ENCODE data around the gene TAX1BP3. TPM values are rescaled to one million over a fixed set of nuclear protein-coding genes. Genes with fewer than 3 reads are reported as not detected.

TAX1BP3 gene
- total RNA-seq, 1 donor from 2014 or later = 29.3 TPM

DNA sequence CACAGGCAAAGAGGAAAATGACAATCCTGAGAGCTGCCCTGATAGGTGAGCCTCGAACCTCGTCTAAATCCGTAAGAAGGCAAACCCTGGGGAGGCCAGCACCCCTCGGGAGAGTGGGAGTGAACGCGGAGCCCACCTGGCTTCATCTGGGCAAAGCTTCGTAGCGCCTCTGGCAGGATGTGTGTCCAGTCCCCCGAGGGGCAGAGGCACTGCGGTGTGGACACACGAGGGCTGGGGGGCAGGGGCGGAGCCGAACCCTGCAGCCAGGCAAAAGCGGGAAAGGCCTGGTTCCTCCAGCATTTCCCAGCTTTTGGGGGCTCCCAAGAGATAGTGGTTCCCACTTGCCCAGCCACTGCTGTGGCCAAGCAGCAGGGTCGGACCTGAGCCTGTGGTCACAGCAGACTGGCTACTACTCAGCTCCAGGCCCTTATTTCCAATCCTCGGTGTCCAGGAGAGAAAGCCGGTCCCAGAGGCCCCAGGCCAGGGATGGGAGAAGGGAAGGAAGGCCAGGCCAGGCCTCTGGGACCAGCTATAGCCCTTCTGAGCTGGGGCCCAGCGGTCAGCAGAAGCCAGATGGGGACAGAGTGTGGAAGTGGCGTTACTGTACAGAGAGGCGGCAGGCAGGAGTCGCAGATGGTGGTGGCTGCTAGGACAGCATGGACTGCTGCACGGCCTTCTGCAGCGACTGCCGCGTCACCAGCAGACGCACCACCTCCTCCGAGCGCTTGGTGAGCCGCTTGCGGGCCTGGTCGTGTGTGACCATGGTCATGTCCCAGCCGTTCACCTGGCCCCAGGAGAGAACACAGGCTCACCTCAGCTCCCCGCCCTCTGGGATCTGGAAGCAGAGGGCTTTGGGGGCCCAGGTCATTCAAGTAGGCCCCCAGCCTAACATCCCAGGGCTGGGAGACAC, 5.0 kb downstream of the TAX1BP3 start:
- H3K9me3 Mint-ChIP-seq = no peaks in the 10 kb centered on the region
- H3K27me3 Mint-ChIP-seq (ENCODE audit: insufficient read depth) = no peaks in the 10 kb centered on the region
- peaks cover 15% of the 10 kb centered on the region for H3K4me1 Mint-ChIP-seq (ENCODE audit: low read depth)
- H3K27ac Mint-ChIP-seq = no peak overlapping the region
- no peak overlapping the region for H3K4me3 Mint-ChIP-seq
- DNase-seq (ENCODE audit: low spot score) = no peak
- H3K36me3 Mint-ChIP-seq (ENCODE audit: low read depth) = peaks cover 5% of the 10 kb centered on the region
- intact Hi-C loops (cut with micrococcal nuclease) = no loop called here

DNA sequence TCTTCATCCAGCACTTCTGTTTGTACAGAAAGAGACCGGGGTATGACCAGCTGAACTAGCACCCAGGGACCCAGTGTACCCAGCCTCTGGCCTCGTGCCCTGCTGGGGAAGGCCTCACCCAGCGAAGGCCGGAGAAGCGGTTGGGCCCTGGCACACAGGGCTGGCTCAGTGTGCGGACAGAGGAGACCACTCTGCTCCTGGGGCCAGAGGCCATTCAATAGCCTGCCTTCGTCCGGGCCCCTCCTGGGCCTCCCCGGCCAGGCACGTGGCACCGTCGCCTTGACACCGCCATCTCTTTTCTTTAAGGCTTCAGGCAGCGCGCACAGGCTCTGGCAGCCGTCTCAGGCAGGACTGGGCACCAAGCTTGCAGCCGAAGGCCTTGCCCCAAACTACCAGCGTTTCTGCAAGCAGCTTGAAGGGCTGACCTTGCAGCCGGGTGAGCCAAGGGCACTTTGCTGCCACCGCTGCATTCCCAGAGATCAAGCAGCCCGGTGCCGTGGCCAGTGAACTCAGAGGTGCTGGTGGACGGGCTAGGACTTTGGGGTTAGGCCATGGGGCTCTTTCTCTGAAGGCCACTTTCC, 8.0 kb downstream of the TAX1BP3 start:
- Mint-ChIP-seq H3K27ac (no peak overlapping the region), H3K4me3 (no peak overlapping the region), H3K36me3 (ENCODE audit: low read depth) (peaks cover 6% of the 10 kb centered on the region), H3K27me3 (ENCODE audit: insufficient read depth) (no peaks in the 10 kb centered on the region), H3K9me3 (no peaks in the 10 kb centered on the region), H3K4me1 (ENCODE audit: low read depth) (no peaks in the 10 kb centered on the region)
- DNase-seq (ENCODE audit: low spot score) = no peak
- intact Hi-C loops (cut with micrococcal nuclease) = no loop called here

DNA sequence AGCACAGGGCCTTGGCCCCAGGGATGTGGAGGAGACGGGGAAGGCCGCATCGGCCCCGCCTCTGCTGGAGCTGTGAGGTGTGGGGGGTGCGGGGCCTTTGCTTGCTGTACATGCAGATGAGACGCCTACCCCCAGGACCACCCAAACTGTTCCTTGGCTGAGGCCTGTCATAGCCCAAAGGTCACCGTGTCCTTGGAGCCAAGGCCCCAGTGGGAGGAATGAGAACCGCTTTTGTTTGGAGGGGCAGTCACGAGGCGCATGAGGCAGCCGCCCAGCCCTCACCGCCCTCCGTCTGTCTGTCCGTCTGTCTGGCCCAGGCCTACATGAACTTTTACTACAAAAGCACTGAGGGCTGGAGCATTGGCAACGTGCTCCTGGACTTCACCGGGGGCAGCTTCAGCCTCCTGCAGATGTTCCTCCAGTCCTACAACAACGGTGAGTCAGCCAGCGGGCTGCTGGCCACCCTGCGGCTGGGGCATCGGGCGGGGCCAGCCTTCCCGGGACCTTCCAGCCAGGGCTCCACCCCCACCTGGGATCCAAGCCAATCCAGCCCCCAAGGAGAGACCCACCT, 8.8 kb downstream of the TAX1BP3 start:
- DNase-seq (ENCODE audit: low spot score) = no peak
- Mint-ChIP-seq H3K27ac (no peak overlapping the region), H3K4me1 (ENCODE audit: low read depth) (no peaks in the 10 kb centered on the region), H3K27me3 (ENCODE audit: insufficient read depth) (no peaks in the 10 kb centered on the region), H3K36me3 (ENCODE audit: low read depth) (peaks cover 3% of the 10 kb centered on the region), H3K9me3 (no peaks in the 10 kb centered on the region), H3K4me3 (no peak overlapping the region)
- intact Hi-C loops (cut with micrococcal nuclease) = no loop called here

DNA sequence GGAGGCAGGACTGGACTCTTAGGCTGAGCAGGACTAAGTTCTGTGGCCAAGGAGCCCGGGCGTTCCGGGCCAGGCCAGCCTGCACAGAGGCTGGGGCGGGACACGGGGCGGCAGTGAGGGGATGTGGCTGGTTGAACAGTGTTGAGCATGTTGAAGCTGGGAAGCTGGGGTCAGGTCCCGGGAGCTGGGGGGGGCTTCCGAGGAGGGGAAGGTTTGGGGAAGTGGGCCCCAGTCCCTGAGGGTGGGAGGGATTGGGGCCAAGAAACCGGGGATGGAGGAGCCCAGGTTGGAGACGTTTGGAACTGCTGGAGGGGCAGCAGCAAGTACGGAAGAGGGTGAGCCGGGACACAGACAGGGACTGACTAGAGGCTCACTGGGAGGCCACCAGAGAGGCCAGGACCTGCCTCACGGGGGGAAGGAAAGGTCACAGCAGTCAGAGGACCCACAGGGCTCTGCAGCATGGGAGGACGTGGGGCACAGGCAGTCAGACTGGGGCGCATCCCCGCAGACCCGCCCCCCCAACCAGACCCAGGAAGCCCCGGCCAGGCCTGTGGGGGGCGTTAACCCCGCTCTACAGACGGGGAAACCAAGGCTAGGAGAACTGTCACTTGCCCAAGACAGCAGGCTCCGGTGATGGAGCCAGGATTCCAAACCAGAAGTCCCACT, 9.5 kb downstream of the TAX1BP3 start:
- H3K4me1 Mint-ChIP-seq (ENCODE audit: low read depth) = no peaks in the 10 kb centered on the region
- no peak overlapping the region for H3K4me3 Mint-ChIP-seq
- H3K27me3 Mint-ChIP-seq (ENCODE audit: insufficient read depth) = no peaks in the 10 kb centered on the region
- H3K9me3 Mint-ChIP-seq = no peaks in the 10 kb centered on the region
- no peak overlapping the region for H3K27ac Mint-ChIP-seq
- no peak for DNase-seq (ENCODE audit: low spot score)
- intact Hi-C loops (cut with micrococcal nuclease) = no loop called here
- H3K36me3 Mint-ChIP-seq (ENCODE audit: low read depth) = peaks cover 1% of the 10 kb centered on the region

DNA sequence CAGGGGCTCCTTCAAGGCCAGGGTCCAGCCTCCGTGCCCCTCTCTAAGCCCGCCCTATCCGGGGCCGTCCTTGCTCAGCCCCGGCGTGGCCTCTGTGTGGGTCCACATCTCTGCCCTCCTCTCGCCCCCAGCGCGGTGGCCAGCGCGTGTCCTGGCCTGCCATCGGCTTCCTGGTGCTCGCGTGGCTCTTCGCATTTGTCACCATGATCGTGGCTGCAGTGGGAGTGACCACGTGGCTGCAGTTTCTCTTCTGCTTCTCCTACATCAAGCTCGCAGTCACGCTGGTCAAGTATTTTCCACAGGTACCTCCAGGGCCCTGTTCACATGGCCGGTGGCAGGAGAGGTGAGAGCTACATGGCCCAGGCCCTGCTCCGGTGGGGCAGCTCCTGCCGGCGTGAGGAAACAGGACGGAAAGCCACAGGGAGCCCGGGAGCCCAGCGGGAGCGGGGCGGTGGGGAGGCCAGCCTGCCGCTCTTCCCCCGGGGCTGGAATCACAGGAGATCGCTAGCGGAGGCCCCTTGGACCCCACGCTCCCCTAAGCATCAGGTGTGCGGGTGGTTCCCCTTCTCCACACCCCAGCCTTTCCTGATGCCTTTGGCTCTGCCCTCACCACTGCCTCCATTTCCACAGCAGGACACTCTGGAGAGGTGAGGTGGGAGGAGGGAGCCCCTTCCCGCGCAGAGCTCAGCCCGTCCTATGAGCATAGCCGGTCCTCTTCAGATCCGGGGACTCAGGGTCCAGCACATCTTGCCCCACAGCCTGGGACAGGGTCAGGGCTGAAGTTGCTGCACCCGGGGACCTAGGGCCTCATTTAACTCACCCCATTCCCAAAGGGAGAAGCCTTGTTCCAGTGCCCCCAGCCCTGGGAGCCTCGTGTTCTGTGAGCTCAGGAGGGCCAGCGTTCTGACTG, 10.2 kb downstream of the TAX1BP3 start:
- Mint-ChIP-seq H3K4me1 (ENCODE audit: low read depth) (no peaks in the 10 kb centered on the region), H3K27ac (no peak overlapping the region), H3K4me3 (no peak overlapping the region), H3K36me3 (ENCODE audit: low read depth) (peaks cover 1% of the 10 kb centered on the region), H3K27me3 (ENCODE audit: insufficient read depth) (no peaks in the 10 kb centered on the region), H3K9me3 (no peaks in the 10 kb centered on the region)
- intact Hi-C loops (cut with micrococcal nuclease) = no loop called here
- no peak for DNase-seq (ENCODE audit: low spot score)

DNA sequence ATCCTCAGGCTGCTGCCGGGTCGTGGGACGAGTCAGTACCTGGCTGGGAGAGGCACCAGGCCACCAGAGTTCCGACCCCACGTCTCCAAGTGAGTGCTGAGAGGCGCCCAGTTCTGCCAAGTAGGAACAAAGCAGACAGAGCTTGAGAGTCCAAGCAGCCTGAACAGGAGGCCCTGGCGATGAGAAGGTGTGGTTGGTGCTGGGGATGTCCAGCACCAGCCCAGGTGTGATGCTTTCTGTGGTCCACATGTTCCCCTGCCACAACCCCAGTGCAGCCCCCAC, 10.8 kb downstream of the TAX1BP3 start:
- H3K27me3 Mint-ChIP-seq (ENCODE audit: insufficient read depth) = no peaks in the 10 kb centered on the region
- intact Hi-C loops (cut with micrococcal nuclease) = no loop called here
- H3K4me3 Mint-ChIP-seq = no peak overlapping the region
- H3K36me3 Mint-ChIP-seq (ENCODE audit: low read depth) = peaks cover 1% of the 10 kb centered on the region
- H3K9me3 Mint-ChIP-seq = no peaks in the 10 kb centered on the region
- no peaks in the 10 kb centered on the region for H3K4me1 Mint-ChIP-seq (ENCODE audit: low read depth)
- H3K27ac Mint-ChIP-seq = no peak overlapping the region
- DNase-seq (ENCODE audit: low spot score) = no peak

DNA sequence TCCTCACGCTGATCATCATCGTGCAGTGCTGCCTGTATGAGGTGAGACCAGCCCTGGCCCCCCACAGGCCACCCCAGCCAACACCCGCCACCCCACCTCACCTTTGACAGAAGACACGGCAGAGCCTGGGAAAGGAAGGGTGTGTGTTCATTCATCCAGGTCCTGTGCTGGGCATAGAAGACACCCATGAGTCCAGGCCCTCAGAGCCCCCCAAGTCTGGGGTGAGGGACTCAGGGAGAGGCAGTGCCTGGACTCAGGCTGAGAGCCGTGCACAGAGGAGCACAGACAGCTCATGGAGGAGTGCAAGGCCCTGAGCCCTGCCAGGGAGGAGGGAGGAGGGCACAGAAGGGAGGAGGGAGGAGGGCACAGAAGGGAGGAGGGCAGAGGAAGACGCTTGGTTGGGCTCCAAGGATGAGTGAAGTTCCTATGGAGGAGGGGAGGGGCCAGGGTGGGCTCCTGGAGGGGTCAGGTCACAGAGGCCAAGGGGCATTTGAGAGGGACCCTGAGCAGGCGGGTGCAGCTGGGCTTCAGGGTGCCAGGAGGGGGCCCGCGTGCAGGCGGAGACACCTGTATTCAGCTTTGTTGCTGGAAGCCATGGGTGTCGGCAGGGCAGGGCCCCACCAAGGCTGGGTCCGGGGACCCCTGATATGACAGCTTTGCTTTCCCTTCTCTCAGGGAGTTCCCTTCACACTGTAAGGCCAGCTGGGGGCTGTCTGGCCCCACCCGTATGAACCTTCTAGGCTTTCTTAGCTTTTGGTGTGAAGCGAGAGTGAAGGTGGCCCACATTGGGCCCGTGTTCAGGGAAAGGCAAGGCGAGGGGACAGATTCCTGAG, 11.4 kb downstream of the TAX1BP3 start:
- H3K4me1 Mint-ChIP-seq (ENCODE audit: low read depth) = no peaks in the 10 kb centered on the region
- intact Hi-C loops (cut with micrococcal nuclease) = no loop called here
- no peak overlapping the region for H3K4me3 Mint-ChIP-seq
- H3K36me3 Mint-ChIP-seq (ENCODE audit: low read depth) = peaks cover 1% of the 10 kb centered on the region
- H3K27ac Mint-ChIP-seq = no peak overlapping the region
- DNase-seq (ENCODE audit: low spot score) = no peak
- no peaks in the 10 kb centered on the region for H3K27me3 Mint-ChIP-seq (ENCODE audit: insufficient read depth)
- H3K9me3 Mint-ChIP-seq = no peaks in the 10 kb centered on the region

DNA sequence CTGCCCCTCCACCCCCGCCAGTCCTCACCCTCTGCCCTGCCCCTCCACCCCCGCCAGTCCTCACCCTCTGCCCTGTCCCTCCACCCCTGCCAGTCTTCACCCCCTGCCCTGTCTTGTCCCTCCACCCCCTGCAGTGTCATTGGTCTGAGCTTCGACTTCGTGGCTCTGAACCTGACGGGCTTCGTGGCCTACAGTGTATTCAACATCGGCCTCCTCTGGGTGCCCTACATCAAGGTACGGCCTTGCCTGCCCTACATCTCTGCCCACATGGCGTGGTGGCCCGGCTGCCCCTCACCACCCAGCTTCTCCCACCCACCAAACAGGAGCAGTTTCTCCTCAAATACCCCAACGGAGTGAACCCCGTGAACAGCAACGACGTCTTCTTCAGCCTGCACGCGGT, 12.0 kb downstream of the TAX1BP3 start:
- DNase-seq (ENCODE audit: low spot score) = no peak
- Mint-ChIP-seq H3K27ac (no peak overlapping the region), H3K27me3 (ENCODE audit: insufficient read depth) (no peaks in the 10 kb centered on the region), H3K4me3 (no peak overlapping the region), H3K36me3 (ENCODE audit: low read depth) (peaks cover 1% of the 10 kb centered on the region), H3K9me3 (no peaks in the 10 kb centered on the region), H3K4me1 (ENCODE audit: low read depth) (no peaks in the 10 kb centered on the region)
- intact Hi-C loops (cut with micrococcal nuclease) = no loop called here

DNA sequence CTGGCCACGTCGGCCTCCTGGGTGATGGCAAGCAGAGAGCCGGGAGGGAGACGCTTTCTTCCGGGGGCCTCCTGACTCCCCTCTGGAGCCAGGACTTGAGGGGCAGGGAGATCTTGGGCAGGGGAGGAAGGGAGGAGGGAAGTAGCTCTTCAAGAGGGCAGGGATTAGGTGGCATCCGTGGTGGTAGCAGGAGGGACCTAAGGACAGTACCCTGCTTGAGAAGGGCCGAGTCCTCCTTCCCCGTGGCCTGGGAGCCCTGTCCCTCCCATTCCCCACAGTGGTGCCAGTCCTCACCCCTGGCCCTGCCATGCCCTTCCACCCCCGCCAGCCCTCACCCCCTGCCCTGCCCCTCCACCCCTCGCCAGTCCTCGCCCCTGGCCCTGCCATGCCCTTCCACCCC, 12.6 kb downstream of the TAX1BP3 start:
- Mint-ChIP-seq H3K4me1 (ENCODE audit: low read depth) (no peaks in the 10 kb centered on the region), H3K27ac (no peak overlapping the region), H3K36me3 (ENCODE audit: low read depth) (peaks cover 1% of the 10 kb centered on the region), H3K9me3 (no peaks in the 10 kb centered on the region), H3K4me3 (no peak overlapping the region), H3K27me3 (ENCODE audit: insufficient read depth) (no peaks in the 10 kb centered on the region)
- intact Hi-C loops (cut with micrococcal nuclease) = no loop called here
- no peak for DNase-seq (ENCODE audit: low spot score)

DNA sequence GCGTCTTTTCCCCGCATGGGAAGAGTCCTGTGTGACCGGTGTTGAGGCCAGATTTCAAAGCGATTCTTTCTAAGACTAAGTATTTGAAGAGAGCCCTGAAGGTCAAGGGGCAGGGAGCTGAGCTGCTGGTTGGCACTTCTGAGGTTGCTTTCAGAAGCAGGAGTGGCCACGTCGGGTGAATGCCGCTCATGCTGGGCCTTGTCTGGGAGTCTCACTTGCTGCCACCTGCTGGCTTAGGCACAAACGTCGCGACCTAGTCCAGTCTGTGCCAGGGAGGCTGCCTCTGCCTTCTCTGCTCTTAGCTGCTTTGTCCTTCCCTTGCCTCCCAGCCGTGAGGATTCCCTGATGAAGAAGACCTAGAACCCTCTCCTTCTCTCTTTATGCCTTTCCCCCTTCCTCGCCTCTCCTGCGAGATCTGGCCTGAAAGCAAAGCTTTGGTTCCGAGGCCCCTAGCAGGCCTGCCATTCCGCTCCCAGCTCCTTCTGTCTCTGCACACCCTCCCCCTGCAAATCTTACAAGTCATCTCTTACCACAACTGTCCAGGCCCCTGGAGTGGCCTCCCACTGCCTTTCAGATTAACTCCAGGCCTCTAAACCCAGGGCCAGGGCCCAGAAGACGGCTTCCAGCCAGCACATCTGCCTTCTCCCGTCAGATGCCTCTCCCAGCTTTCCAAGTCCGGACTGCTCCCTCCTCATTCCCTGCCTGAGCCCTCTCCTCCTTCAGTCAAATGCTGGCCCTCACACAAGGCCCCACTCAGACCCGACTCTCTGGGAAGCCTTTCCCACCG, 20.4 kb downstream of the TAX1BP3 start:
- no peak overlapping the region for H3K27ac Mint-ChIP-seq
- peaks cover 28% of the 10 kb centered on the region for H3K36me3 Mint-ChIP-seq (ENCODE audit: low read depth)
- peaks cover 16% of the 10 kb centered on the region for H3K4me1 Mint-ChIP-seq (ENCODE audit: low read depth)
- DNase-seq (ENCODE audit: low spot score) = no peak
- no peaks in the 10 kb centered on the region for H3K9me3 Mint-ChIP-seq
- no peak overlapping the region for H3K4me3 Mint-ChIP-seq
- no peaks in the 10 kb centered on the region for H3K27me3 Mint-ChIP-seq (ENCODE audit: insufficient read depth)
- intact Hi-C loops (cut with micrococcal nuclease) = loop anchor here (1.0 kb wide), 1 partner anchor 46 kb away; no protein-coding TSS in a partner anchor

DNA sequence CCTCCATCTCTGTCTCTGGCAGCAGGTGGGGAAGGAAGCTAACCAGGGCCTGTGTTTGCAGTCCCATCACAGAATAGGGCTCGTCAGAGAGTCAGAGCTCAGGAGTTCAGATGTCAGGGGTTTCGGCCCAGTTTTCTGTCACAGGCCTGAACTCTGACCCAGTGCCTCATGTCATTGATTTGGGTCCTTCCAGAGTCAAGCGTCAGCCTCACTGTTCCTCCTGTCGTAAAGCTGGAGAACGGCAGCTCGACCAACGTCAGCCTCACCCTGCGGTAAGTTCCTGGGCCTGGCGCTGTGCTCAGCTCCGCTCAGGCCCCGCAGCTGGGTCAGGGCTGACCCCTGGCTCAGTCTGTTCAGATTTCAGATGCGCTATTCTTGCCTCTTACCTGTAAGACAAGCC, 21.1 kb downstream of the TAX1BP3 start:
- Mint-ChIP-seq H3K27ac (no peak overlapping the region), H3K36me3 (ENCODE audit: low read depth) (peaks cover 31% of the 10 kb centered on the region), H3K4me1 (ENCODE audit: low read depth) (peaks cover 21% of the 10 kb centered on the region), H3K9me3 (no peaks in the 10 kb centered on the region), H3K27me3 (ENCODE audit: insufficient read depth) (no peaks in the 10 kb centered on the region), H3K4me3 (no peak overlapping the region)
- DNase-seq (ENCODE audit: low spot score) = no peak
- intact Hi-C loops (cut with micrococcal nuclease) = no loop called here

All from activated T-helper 1 cell treated with anti-CD3 and anti-CD28 coated beads, Interleukin-12 subunit alpha, Interleukin-12 subunit beta, Interleukin-2, Interleukin-4 antibody, amounts not matched to agents 30 ng/mL and 10 ng/mL and 1 ng/mL, durations not matched to agents 14 hours and 24 hours and 36 hours (primary cell).